Breast epithelium (tissue), 3 donors: ENCODE data around the gene XPO5.

Experiments used
- POLR2AphosphoS5 ChIP-seq, 3 donors: sonication (generic); formaldehyde crosslinking; IDR thresholded peaks; one replicate each; pipeline ENCODE4 v1.6.1; 2017; ENCODE audit warnings: antibody characterized with exemption in 3 of 3
- TF ChIP-seq, protein P1 (sequence below), 3 donors: fragments of 450-650 bp; IDR thresholded peaks; one replicate each; pipeline ENCODE4 v1.5.1; 2016 to 2017; ENCODE audit warnings: antibody characterized with exemption in 3 of 3, mild to moderate bottlenecking in 3 of 3, moderate library complexity in 3 of 3

DNA sequence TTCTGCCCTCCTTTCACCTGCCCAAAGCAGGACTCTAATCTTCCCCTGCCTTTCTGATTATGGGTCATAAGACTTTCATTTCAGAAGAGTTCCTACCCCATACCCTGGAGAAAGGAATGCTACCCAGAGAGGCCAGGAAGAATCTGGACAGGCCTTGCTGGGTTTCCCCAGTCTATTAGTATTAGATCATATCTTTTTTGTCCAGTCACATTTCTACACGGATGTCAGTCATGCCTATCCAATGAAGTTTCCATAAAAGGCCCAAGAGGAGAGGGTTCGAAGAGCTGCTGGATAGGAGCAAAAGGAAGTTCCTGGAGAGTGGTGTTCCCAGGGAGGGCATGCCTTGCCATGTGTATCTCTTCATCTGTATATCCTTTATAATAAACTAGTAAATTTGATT is 3.3 kb upstream of the XPO5 start:
- TF ChIP-seq, protein P1, sequence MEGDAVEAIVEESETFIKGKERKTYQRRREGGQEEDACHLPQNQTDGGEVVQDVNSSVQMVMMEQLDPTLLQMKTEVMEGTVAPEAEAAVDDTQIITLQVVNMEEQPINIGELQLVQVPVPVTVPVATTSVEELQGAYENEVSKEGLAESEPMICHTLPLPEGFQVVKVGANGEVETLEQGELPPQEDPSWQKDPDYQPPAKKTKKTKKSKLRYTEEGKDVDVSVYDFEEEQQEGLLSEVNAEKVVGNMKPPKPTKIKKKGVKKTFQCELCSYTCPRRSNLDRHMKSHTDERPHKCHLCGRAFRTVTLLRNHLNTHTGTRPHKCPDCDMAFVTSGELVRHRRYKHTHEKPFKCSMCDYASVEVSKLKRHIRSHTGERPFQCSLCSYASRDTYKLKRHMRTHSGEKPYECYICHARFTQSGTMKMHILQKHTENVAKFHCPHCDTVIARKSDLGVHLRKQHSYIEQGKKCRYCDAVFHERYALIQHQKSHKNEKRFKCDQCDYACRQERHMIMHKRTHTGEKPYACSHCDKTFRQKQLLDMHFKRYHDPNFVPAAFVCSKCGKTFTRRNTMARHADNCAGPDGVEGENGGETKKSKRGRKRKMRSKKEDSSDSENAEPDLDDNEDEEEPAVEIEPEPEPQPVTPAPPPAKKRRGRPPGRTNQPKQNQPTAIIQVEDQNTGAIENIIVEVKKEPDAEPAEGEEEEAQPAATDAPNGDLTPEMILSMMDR (IDR thresholded peaks at IDR 0.05) = no peak
- TF ChIP-seq POLR2AphosphoS5 (IDR thresholded peaks at IDR 0.05) = no peak
